PC-3 (cell line): Measurements from ENCODE around the gene PDGFD. TPM values are rescaled to one million over a fixed set of nuclear protein-coding genes. Genes with fewer than 3 reads are reported as not detected.

ENCODE experiments used
- ATAC-seq: fragments of 200-7000 bp; cut with Tn5 transposase; 2 replicates; pipeline ENCODE4 v1.9.1; 2020; ENCODE audit warnings: mild to moderate bottlenecking, moderate library complexity
- BruUV-seq: library from RNA; stranded (reverse); fragments of 400-500 nt; replicated peaks from 2 replicates; lab custom pipeline; 2021; lab: Mats Ljungman, UMichigan
- CTCF ChIA-PET: fragments of 300-600 bp; sonication (Branson Sonifier 250); formaldehyde crosslinking; loops from one replicate; lab custom pipeline; 2022; ENCODE audit warnings: antibody characterized with exemption; lab: Charles Lee
- POLR2A ChIA-PET: fragments of 300-600 bp; sonication (Branson Sonifier 250); formaldehyde crosslinking; loops from one replicate; lab custom pipeline; 2022; ENCODE audit warnings: antibody characterized with exemption; ENCODE audit not compliant: unreplicated experiment; lab: Charles Lee
- DNase-seq: peaks from one replicate; pipeline ENCODE4 v3.0.0-alpha.2; 2015
- H2AFZ ChIP-seq: fragments of 300-600 bp; sonication (generic); 2 replicates; pipeline ENCODE4 v1.6.0; 2016; ENCODE audit warnings: antibody characterized with exemption, low read length
- H3F3A ChIP-seq: fragments of 300-600 bp; sonication (generic); one replicate; pipeline ENCODE4 v1.6.0; 2017; ENCODE audit warnings: antibody characterized with exemption, low read length, control low read depth, mild to moderate bottlenecking; ENCODE audit not compliant: unreplicated experiment
- H3K27ac ChIP-seq: fragments of 300-600 bp; sonication (generic); 2 replicates; pipeline ENCODE4 v1.5.1; 2016; ENCODE audit warnings: mild to moderate bottlenecking, low read length
- H3K27me3 ChIP-seq: fragments of 300-600 bp; sonication (generic); 2 replicates; pipeline ENCODE4 v1.6.1; 2016; ENCODE audit warnings: low read length, mixed read lengths
- H3K36me3 ChIP-seq: fragments of 300-600 bp; sonication (generic); 2 replicates; pipeline ENCODE4 v1.6.1; 2016; ENCODE audit warnings: low read depth, mixed run types, low read length, mixed read lengths
- H3K4me1 ChIP-seq: fragments of 300-600 bp; sonication (generic); 2 replicates; pipeline ENCODE4 v1.5.1; 2016; ENCODE audit warnings: low read length; ENCODE audit not compliant: insufficient read depth
- H3K4me2 ChIP-seq: fragments of 300-600 bp; sonication (generic); 2 replicates; pipeline ENCODE4 v1.6.0; 2016; ENCODE audit warnings: low read length
- H3K4me3 ChIP-seq: fragments of 300-600 bp; sonication (generic); 2 replicates; pipeline ENCODE4 v1.5.1; 2016; ENCODE audit warnings: mild to moderate bottlenecking, low read length, mixed read lengths
- H3K79me2 ChIP-seq: fragments of 300-600 bp; sonication (generic); 2 replicates; pipeline ENCODE4 v1.6.1; 2017; ENCODE audit warnings: low read length, mixed read lengths
- H3K9ac ChIP-seq: fragments of 300-600 bp; sonication (generic); 2 replicates; pipeline ENCODE4 v1.6.0; 2016; ENCODE audit warnings: mild to moderate bottlenecking, low read length
- H3K9me2 ChIP-seq: fragments of 300-600 bp; sonication (generic); replicated peaks from 2 replicates; pipeline ENCODE4 v1.6.1; 2016; ENCODE audit warnings: mixed run types, low read length, mixed read lengths
- H3K9me3 ChIP-seq: fragments of 300-600 bp; sonication (generic); 2 replicates; pipeline ENCODE4 v1.6.1; 2016; ENCODE audit warnings: low read length, mixed read lengths
- H4K20me1 ChIP-seq: fragments of 300-600 bp; sonication (generic); 2 replicates; pipeline ENCODE4 v1.6.1; 2016; ENCODE audit warnings: low read length, mixed read lengths
- CTCF ChIP-seq: fragments of 300-600 bp; sonication (generic); conservative IDR thresholded peaks from 2 replicates; pipeline ENCODE4 v1.5.1; 2017; ENCODE audit warnings: antibody characterized with exemption, low read depth, mild to moderate bottlenecking, low read length
- EZH2 ChIP-seq: fragments of 300-600 bp; sonication (generic); IDR thresholded peaks from one replicate; pipeline ENCODE4 v1.6.1; 2017; ENCODE audit warnings: antibody characterized with exemption, mild to moderate bottlenecking, low read length; ENCODE audit not compliant: unreplicated experiment
- EZH2phosphoT487 ChIP-seq: fragments of 300-600 bp; sonication (generic); IDR thresholded peaks from 2 replicates; pipeline ENCODE4 v1.6.1; 2018; ENCODE audit warnings: mild to moderate bottlenecking, antibody characterized with exemption, low read length, borderline replicate concordance
- intact Hi-C: fragments of 100-400 bp; cut with micrococcal nuclease; formaldehyde crosslinking; loops from 2 replicates; pipeline ENCODE4 v1.9.0; 2023
- total RNA-seq: library from RNA; depleted of rRNA; stranded (reverse); fragments of >200 nt; gene quantifications from 2 replicates; pipeline ENCODE4 v1.2.3, GENCODE V29; 2014

PDGFD gene
- total RNA-seq, 1 experiment from 2014 or later = 5.0 TPM

GRCh38 chr11:104033561-104033960 lies 130.4 kb downstream of the PDGFD start:
- intact Hi-C loops = no loop called here
- no peaks in the 10 kb centered on the region for H4K20me1 ChIP-seq

GRCh38 chr11:104033134-104033533 lies 130.8 kb downstream of the PDGFD start:
- intact Hi-C loops = no loop called here
- no peak overlapping the region for H3K4me3 ChIP-seq
- H3K79me2 ChIP-seq = no peaks in the 10 kb centered on the region
- no peaks in the 10 kb centered on the region for H3K9me2 ChIP-seq
- H2AFZ ChIP-seq = no peak overlapping the region
- H3K27me3 ChIP-seq = no peaks in the 10 kb centered on the region; the same call in 1 of the 2 replicates
- ChIA-PET POLR2A (no interaction called here), CTCF (no interaction called here)
- no peaks in the 10 kb centered on the region for H4K20me1 ChIP-seq
- no peaks in the 10 kb centered on the region for H3K9me3 ChIP-seq
- no peak overlapping the region for H3K4me2 ChIP-seq
- peaks cover 7% of the 10 kb centered on the region for H3K4me1 ChIP-seq
- TF ChIP-seq EZH2phosphoT487 (no peak), CTCF (no peak), EZH2 (no peak)
- no peaks in the 10 kb centered on the region for H3F3A ChIP-seq
- peak; percentile 73 for ATAC-seq
- peak; percentile 80 for DNase-seq
- no peak overlapping the region for H3K27ac ChIP-seq
- BruUV-seq = no TSS peak
- no peak overlapping the region for H3K9ac ChIP-seq
- H3K36me3 ChIP-seq = no peaks in the 10 kb centered on the region

More at GRCh38 chr11:104033561-104033960, 130.4 kb downstream of the PDGFD start:
- Histone ChIP-seq H3K36me3 (no peaks in the 10 kb centered on the region), H3K27me3 (peaks cover 1% of the 10 kb centered on the region; the same call in 1 of the 2 replicates), H3K4me3 (no peak overlapping the region), H3K4me2 (no peak overlapping the region), H3K4me1 (peaks cover 7% of the 10 kb centered on the region), H3K9me3 (no peaks in the 10 kb centered on the region), H3K27ac (no peak overlapping the region), H2AFZ (no peak overlapping the region), H3K9ac (no peak overlapping the region), H3F3A (no peaks in the 10 kb centered on the region), H3K79me2 (no peaks in the 10 kb centered on the region), H3K9me2 (no peaks in the 10 kb centered on the region)
- ChIA-PET CTCF (no interaction called here), POLR2A (no interaction called here)
- no TSS peak for BruUV-seq
- DNase-seq = no peak
- no peak for TF ChIP-seq EZH2
- TF ChIP-seq EZH2phosphoT487 = no peak
- ATAC-seq = no peak

- Histone ChIP-seq H3K27ac (no peak overlapping the region), H3K4me2 (no peak overlapping the region), H3K4me1 (peaks cover 6% of the 10 kb centered on the region), H3K79me2 (no peaks in the 10 kb centered on the region), H2AFZ (no peak overlapping the region), H3K4me3 (no peak overlapping the region), H3K9ac (no peak overlapping the region), H3K36me3 (no peaks in the 10 kb centered on the region), H3K9me3 (no peaks in the 10 kb centered on the region), H3K27me3 (no peaks in the 10 kb centered on the region), H3F3A (no peaks in the 10 kb centered on the region), H3K9me2 (no peaks in the 10 kb centered on the region), H4K20me1 (no peaks in the 10 kb centered on the region)
- no peak for DNase-seq
- no peak for ATAC-seq
- TF ChIP-seq CTCF (no peak), EZH2phosphoT487 (no peak), EZH2 (no peak)
- no TSS peak for BruUV-seq
- ChIA-PET POLR2A (no interaction called here), CTCF (no interaction called here)
- intact Hi-C loops = no loop called here
These were observed 135.3 kb downstream of the PDGFD start for GRCh38 chr11:104028476-104029263.
